AG08395 (cell line): ENCODE data around the gene MUC7.
"Not testable (repeated sequence)": the region's sequence is repeated elsewhere in the genome, so short reads cannot be mapped to it uniquely, and the experiment has no call there.

Source experiments
- DNase-seq: peaks from one replicate; pipeline ENCODE4 v3.0.0; 2012; ENCODE audit warnings: mixed read lengths, low spot score

The MUC7 gene

DNA sequence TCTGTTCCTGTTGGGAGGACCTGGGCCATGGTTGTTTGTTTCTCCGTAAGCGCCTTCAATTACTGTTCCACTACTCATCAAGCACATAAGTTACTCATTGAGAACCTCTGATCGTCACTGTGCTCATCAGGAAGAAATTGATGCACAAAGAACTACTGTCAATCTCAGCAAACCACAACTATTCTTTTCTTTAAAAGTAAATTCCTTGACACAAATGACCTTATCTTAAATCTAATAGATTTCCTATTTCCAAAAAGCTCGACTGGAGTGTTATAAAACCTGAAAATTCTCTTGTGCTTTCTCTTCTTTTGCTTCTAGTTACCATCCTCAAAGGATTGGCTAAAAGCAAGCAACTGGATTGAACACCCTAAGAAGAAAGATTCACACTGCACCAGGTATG lies at the start of gene MUC7:
Gene MUC7, plus strand, starts transcription at position 301 of the 400 bp plus-strand sequence. CDS start 1,825 bp downstream, outside the sequence.
- DNase-seq: no peak

DNA sequence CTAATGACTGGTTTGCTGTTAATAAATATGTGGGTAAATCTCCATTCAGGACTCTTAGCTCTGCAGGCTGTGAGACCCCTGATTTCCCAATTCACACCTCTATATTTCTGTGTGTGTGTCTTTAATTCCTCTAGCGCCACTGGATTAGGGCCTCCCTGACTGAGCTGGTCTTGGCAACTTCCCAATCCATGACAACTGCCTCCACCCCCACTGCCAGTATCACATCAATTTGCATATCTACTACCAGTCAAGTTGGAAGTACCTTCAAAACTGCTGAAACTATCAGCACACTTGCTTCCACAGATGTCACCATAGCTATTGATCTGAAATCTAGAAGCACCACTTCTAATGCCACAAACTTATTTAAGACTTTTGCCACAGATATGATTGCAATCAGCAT lies 46.7 kb upstream of the MUC7 start:
- no peak for DNase-seq

DNA sequence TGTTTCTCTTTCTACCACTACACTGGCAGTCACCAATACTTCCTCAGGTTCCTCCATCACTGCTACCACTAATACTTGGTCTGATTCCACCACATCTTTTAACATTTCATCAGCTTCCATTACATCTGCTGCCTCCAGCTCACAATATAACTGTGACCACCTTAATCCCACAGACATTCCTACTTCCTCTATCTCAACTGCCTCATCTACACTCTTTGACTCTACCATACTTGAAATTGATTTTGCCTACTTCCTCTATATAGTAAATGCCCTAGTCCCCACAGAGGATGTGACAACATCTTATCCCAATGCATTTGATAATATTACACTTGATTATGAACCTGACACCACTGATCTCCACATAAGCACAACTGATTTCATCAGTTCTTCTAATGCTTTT lies 45.2 kb upstream of the MUC7 start:
- DNase-seq: no peak

DNA sequence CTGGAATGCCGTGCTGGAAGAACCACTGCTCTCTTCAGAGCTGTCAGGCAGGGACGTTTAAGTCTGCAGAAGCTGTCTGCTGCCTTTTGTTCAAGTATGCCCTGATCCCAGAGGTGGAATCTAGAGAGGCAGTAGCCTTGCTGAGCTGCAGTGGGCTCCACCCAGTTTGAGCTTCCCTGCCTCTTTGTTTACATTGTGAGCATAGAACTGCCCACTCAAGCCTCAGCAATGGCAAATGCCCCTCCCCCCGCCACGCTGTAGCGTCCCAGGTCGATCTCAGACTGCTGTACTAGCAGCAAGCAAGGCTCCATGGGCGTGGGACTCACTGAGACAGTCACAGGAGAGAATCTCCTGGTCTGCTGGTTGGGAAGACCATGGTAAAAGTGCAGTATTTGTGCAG lies 34.8 kb upstream of the MUC7 start:
- no peak for DNase-seq

- no peak for DNase-seq
Measured at GRCh38 chr4:70442474-70442873, 29.5 kb upstream of the MUC7 start.

- no peak for DNase-seq
Measured at GRCh38 chr4:70443329-70443728, 28.7 kb upstream of the MUC7 start.

DNA sequence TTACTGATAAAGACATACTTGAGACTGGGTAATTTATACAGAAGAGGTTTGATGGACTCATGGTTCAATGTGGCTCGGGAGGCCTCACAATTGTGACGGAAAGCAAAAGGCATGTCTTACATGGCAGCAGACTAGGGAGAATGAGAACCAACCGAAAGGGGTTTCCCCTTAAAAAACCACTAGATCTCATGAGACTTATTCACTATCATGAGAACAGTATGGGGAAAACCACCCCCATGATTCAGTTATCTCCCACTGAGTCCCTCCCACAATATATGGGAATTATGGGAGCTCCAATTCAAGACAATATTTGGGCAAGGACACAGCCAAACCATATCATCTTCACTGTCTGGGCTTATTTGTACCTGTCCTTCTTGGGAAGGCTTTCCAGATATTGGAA lies 22.8 kb upstream of the MUC7 start:
- no peak for DNase-seq

GRCh38 chr4:70452946-70453345 lies 19.1 kb upstream of the MUC7 start:
- no peak for DNase-seq

- no peak for DNase-seq
Measured at GRCh38 chr4:70463335-70463734, 8.7 kb upstream of the MUC7 start.

DNA sequence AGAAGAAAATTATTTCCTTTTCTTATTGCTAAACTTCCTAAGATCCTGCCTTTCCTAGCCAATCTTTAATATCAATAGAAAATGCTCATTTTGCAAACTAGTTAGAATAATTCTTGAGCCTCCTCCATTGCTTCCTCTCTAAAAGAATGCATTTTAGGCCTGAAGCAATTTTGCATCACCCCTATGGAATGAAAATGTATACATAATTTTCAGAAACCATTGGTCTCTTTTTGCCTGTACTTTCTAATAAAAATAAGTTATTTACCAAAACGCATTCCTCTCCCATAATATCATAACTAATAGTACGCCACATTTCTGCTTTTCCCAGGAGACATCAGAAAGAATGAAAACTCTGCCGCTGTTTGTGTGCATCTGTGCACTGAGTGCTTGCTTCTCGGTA lies 1.7 kb downstream of the MUC7 start:
- DNase-seq: no peak

DNA sequence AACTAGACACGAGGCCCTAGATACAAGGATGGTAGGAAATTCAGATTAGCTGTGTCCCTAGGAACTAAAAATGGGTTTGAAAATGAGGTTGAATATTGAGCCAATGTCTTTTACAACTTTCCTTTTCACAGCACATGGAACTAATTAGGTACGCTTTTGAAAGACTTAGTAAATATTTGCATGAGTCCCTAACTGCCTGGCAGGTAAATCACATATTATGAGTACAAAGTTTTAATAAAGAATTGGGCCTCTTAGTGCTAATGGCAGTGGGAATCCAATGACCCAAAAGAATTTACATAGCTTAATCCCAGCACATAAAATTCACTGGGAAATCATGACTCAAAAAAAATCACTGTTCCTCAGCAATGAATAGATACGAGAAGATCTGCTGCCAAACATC lies 16.8 kb downstream of the MUC7 start:
- DNase-seq: no peak

DNA sequence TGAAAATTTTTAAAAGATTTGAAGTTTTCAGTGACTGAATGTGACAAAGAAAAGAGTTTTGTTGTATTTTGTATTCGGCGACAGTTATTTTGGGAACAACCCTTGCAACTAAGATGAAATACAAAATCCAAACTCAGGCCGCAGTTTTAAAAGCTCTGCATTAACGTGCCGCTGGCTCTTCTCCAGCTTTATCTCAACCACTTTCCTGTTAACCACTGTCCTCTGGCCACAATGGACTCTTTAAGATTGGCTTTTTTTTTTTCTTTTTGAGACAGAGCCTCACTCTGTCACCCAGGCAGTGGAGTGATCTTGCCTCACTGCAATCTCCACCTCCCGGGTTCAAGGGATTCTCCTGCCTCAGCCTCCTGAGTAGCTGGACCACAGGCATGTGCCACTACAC lies 24.2 kb downstream of the MUC7 start:
- no peak for DNase-seq

- DNase-seq: not testable (repeated sequence)
Measured at GRCh38 chr4:70501838-70502237, 29.8 kb downstream of the MUC7 start.

- DNase-seq: no peak
Measured at GRCh38 chr4:70504733-70505132, 32.7 kb downstream of the MUC7 start.

GRCh38 chr4:70505151-70505748 lies 33.3 kb downstream of the MUC7 start:
- DNase-seq: peak; percentile 46

- DNase-seq: no peak
Measured at GRCh38 chr4:70508801-70509200, 36.8 kb downstream of the MUC7 start.

- no peak for DNase-seq
Measured at GRCh38 chr4:70511365-70511764, 39.4 kb downstream of the MUC7 start.

- no peak for DNase-seq
Measured at GRCh38 chr4:70515367-70516250, 43.6 kb downstream of the MUC7 start.

GRCh38 chr4:70518269-70518668 lies 46.3 kb downstream of the MUC7 start, which contains the start of gene AMTN:
AMTN (plus strand) TSS chr4:70518569; CDS start chr4:70518778, 209 bp downstream.
- no peak for DNase-seq

- DNase-seq: no peak
Measured at GRCh38 chr4:70518716-70519115, 46.7 kb downstream of the MUC7 start.

- DNase-seq: no peak
Measured at GRCh38 chr4:70522626-70523025, 50.6 kb downstream of the MUC7 start.

DNA sequence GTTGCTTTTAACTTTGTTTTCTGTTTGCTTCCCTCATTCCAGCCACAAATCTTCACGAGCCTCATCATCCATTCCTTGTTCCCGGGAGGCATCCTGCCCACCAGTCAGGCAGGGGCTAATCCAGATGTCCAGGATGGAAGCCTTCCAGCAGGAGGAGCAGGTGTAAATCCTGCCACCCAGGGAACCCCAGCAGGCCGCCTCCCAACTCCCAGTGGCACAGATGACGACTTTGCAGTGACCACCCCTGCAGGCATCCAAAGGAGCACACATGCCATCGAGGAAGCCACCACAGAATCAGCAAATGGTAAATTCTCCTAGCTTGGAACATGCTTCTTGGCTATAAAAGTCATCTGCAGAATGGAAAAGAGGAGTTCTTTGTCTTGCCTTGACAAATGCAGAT lies 59.0 kb downstream of the MUC7 start:
- no peak for DNase-seq

- DNase-seq: no peak
Measured at GRCh38 chr4:70531981-70532380, 60.0 kb downstream of the MUC7 start.
